ENCODE data around the gene CST4.
"Not testable (repeated sequence)": the region's sequence is repeated elsewhere in the genome, so short reads cannot be mapped to it uniquely, and the experiment has no call there.

Gene CST4

GRCh38 chr20:23659989-23660837 is 28.6 kb downstream of the CST4 start:
- H3K36me3 ChIP-seq (ENCODE audit: control insufficient read depth in 1 of 2, insufficient read depth in 2 of 2, low read length in 2 of 2), result no peaks in the 10 kb centered on the region
- H3K27me3 ChIP-seq (ENCODE audit: low read depth, low read length), result no peaks in the 10 kb centered on the region
- H3K4me1 ChIP-seq (ENCODE audit: control insufficient read depth in 1 of 2, insufficient read depth in 2 of 2, low read length in 2 of 2), result peaks cover 0 to 11% of the 10 kb centered on the region in 2 donors
- H3K4me3 ChIP-seq (ENCODE audit: low read depth in 1 of 2, low read length in 2 of 2), result no peak overlapping the region
- H3K27ac ChIP-seq (ENCODE audit: low read length), result no peak overlapping the region
- H3K9me3 ChIP-seq (ENCODE audit: control insufficient read depth in 1 of 2, low read length in 2 of 2), result no peaks in the 10 kb centered on the region

GRCh38 chr20:23659610-23659988 is 29.2 kb downstream of the CST4 start:
- H3K4me3 ChIP-seq (ENCODE audit: low read depth in 1 of 2, low read length in 2 of 2); H3K27me3 ChIP-seq (ENCODE audit: low read depth, low read length); H3K36me3 ChIP-seq (ENCODE audit: control insufficient read depth in 1 of 2, insufficient read depth in 2 of 2, low read length in 2 of 2); H3K27ac ChIP-seq (ENCODE audit: low read length); H3K9me3 ChIP-seq (ENCODE audit: control insufficient read depth in 1 of 2, low read length in 2 of 2): not testable (repeated sequence)
- H3K4me1 ChIP-seq (ENCODE audit: control insufficient read depth in 1 of 2, insufficient read depth in 2 of 2, low read length in 2 of 2), result peaks cover 3 to 17% of the 10 kb centered on the region in 2 donors

GRCh38 chr20:23658989-23659609 is 29.7 kb downstream of the CST4 start:
- Histone ChIP-seq H3K4me3 (ENCODE audit: low read depth in 1 of 2, low read length in 2 of 2) (no peak overlapping the region), H3K27ac (ENCODE audit: low read length) (no peak overlapping the region), H3K4me1 (ENCODE audit: control insufficient read depth in 1 of 2, insufficient read depth in 2 of 2, low read length in 2 of 2) (peaks cover 3 to 22% of the 10 kb centered on the region in 2 donors)

GRCh38 chr20:23658336-23658735 is 30.5 kb downstream of the CST4 start:
- no peaks in the 10 kb centered on the region for H3K36me3 ChIP-seq (ENCODE audit: control insufficient read depth in 1 of 2, insufficient read depth in 2 of 2, low read length in 2 of 2)
- peaks cover 3 to 29% of the 10 kb centered on the region in 2 donors for H3K4me1 ChIP-seq (ENCODE audit: control insufficient read depth in 1 of 2, insufficient read depth in 2 of 2, low read length in 2 of 2)
- H3K9me3 ChIP-seq (ENCODE audit: control insufficient read depth in 1 of 2, low read length in 2 of 2), result no peaks in the 10 kb centered on the region
- H3K27me3 ChIP-seq (ENCODE audit: low read depth, low read length), result no peaks in the 10 kb centered on the region
- H3K4me3 ChIP-seq (ENCODE audit: low read depth in 1 of 2, low read length in 2 of 2), result no peak overlapping the region
- H3K27ac ChIP-seq (ENCODE audit: low read length), result no peak overlapping the region

More at GRCh38 chr20:23658989-23659609, 29.7 kb downstream of the CST4 start:
- no peaks in the 10 kb centered on the region for H3K27me3 ChIP-seq (ENCODE audit: low read depth, low read length)
- H3K9me3 ChIP-seq (ENCODE audit: control insufficient read depth in 1 of 2, low read length in 2 of 2), result no peaks in the 10 kb centered on the region
- no peaks in the 10 kb centered on the region for H3K36me3 ChIP-seq (ENCODE audit: control insufficient read depth in 1 of 2, insufficient read depth in 2 of 2, low read length in 2 of 2)

GRCh38 chr20:23657202-23657601 is 31.6 kb downstream of the CST4 start:
- H3K4me3 ChIP-seq (ENCODE audit: low read depth in 1 of 2, low read length in 2 of 2), result no peak overlapping the region
- H3K27me3 ChIP-seq (ENCODE audit: low read depth, low read length), result no peaks in the 10 kb centered on the region
- peaks cover 3 to 29% of the 10 kb centered on the region in 2 donors for H3K4me1 ChIP-seq (ENCODE audit: control insufficient read depth in 1 of 2, insufficient read depth in 2 of 2, low read length in 2 of 2)
- H3K27ac ChIP-seq (ENCODE audit: low read length), result no peak overlapping the region
- H3K9me3 ChIP-seq (ENCODE audit: control insufficient read depth in 1 of 2, low read length in 2 of 2), result no peaks in the 10 kb centered on the region
- no peaks in the 10 kb centered on the region for H3K36me3 ChIP-seq (ENCODE audit: control insufficient read depth in 1 of 2, insufficient read depth in 2 of 2, low read length in 2 of 2)

- no peak overlapping the region for H3K27ac ChIP-seq (ENCODE audit: low read length)
- H3K36me3 ChIP-seq (ENCODE audit: control insufficient read depth in 1 of 2, insufficient read depth in 2 of 2, low read length in 2 of 2), result no peaks in the 10 kb centered on the region
- H3K4me1 ChIP-seq (ENCODE audit: control insufficient read depth in 1 of 2, insufficient read depth in 2 of 2, low read length in 2 of 2), result peaks cover 3 to 29% of the 10 kb centered on the region in 2 donors
- peak overlapping the region in 1 of 2 donors; percentile 20 for H3K4me3 ChIP-seq (ENCODE audit: low read depth in 1 of 2, low read length in 2 of 2)
- no peaks in the 10 kb centered on the region for H3K27me3 ChIP-seq (ENCODE audit: low read depth, low read length)
- no peaks in the 10 kb centered on the region for H3K9me3 ChIP-seq (ENCODE audit: control insufficient read depth in 1 of 2, low read length in 2 of 2)
These were observed 32.5 kb downstream of the CST4 start for GRCh38 chr20:23656372-23656771.

- H3K4me3 ChIP-seq (ENCODE audit: low read depth in 1 of 2, low read length in 2 of 2), result peak overlapping the region in 1 of 2 donors; percentile 20
These were observed 33.2 kb downstream of the CST4 start for GRCh38 chr20:23655491-23656211.

GRCh38 chr20:23654717-23655116 is 34.1 kb downstream of the CST4 start:
- Histone ChIP-seq H3K27me3 (ENCODE audit: low read depth, low read length) (no peaks in the 10 kb centered on the region), H3K9me3 (ENCODE audit: control insufficient read depth in 1 of 2, low read length in 2 of 2) (no peaks in the 10 kb centered on the region), H3K4me1 (ENCODE audit: control insufficient read depth in 1 of 2, insufficient read depth in 2 of 2, low read length in 2 of 2) (peaks cover 3 to 29% of the 10 kb centered on the region in 2 donors), H3K27ac (ENCODE audit: low read length) (no peak overlapping the region), H3K4me3 (ENCODE audit: low read depth in 1 of 2, low read length in 2 of 2) (no peak overlapping the region), H3K36me3 (ENCODE audit: control insufficient read depth in 1 of 2, insufficient read depth in 2 of 2, low read length in 2 of 2) (no peaks in the 10 kb centered on the region)

More at GRCh38 chr20:23655491-23656211, 33.2 kb downstream of the CST4 start:
- Histone ChIP-seq H3K27me3 (ENCODE audit: low read depth, low read length) (no peaks in the 10 kb centered on the region), H3K9me3 (ENCODE audit: control insufficient read depth in 1 of 2, low read length in 2 of 2) (no peaks in the 10 kb centered on the region), H3K27ac (ENCODE audit: low read length) (no peak overlapping the region), H3K4me1 (ENCODE audit: control insufficient read depth in 1 of 2, insufficient read depth in 2 of 2, low read length in 2 of 2) (peaks cover 3 to 29% of the 10 kb centered on the region in 2 donors), H3K36me3 (ENCODE audit: control insufficient read depth in 1 of 2, insufficient read depth in 2 of 2, low read length in 2 of 2) (no peaks in the 10 kb centered on the region)

- Histone ChIP-seq H3K4me3 (ENCODE audit: low read depth in 1 of 2, low read length in 2 of 2) (no peak overlapping the region), H3K4me1 (ENCODE audit: control insufficient read depth in 1 of 2, insufficient read depth in 2 of 2, low read length in 2 of 2) (peaks cover 3 to 29% of the 10 kb centered on the region in 2 donors), H3K36me3 (ENCODE audit: control insufficient read depth in 1 of 2, insufficient read depth in 2 of 2, low read length in 2 of 2) (no peaks in the 10 kb centered on the region), H3K9me3 (ENCODE audit: control insufficient read depth in 1 of 2, low read length in 2 of 2) (no peaks in the 10 kb centered on the region), H3K27ac (ENCODE audit: low read length) (no peak overlapping the region), H3K27me3 (ENCODE audit: low read depth, low read length) (no peaks in the 10 kb centered on the region)
These were observed 34.8 kb downstream of the CST4 start for GRCh38 chr20:23654000-23654399.

GRCh38 chr20:23653400-23653938 is 35.4 kb downstream of the CST4 start:
- Histone ChIP-seq H3K4me3 (ENCODE audit: low read depth in 1 of 2, low read length in 2 of 2) (no peak overlapping the region), H3K36me3 (ENCODE audit: control insufficient read depth in 1 of 2, insufficient read depth in 2 of 2, low read length in 2 of 2) (no peaks in the 10 kb centered on the region), H3K27ac (ENCODE audit: low read length) (no peak overlapping the region), H3K9me3 (ENCODE audit: control insufficient read depth in 1 of 2, low read length in 2 of 2) (no peaks in the 10 kb centered on the region), H3K27me3 (ENCODE audit: low read depth, low read length) (no peaks in the 10 kb centered on the region), H3K4me1 (ENCODE audit: control insufficient read depth in 1 of 2, insufficient read depth in 2 of 2, low read length in 2 of 2) (peaks cover 3 to 29% of the 10 kb centered on the region in 2 donors)

- H3K36me3 ChIP-seq (ENCODE audit: control insufficient read depth in 1 of 2, insufficient read depth in 2 of 2, low read length in 2 of 2), result no peaks in the 10 kb centered on the region
- peaks cover 3 to 29% of the 10 kb centered on the region in 2 donors for H3K4me1 ChIP-seq (ENCODE audit: control insufficient read depth in 1 of 2, insufficient read depth in 2 of 2, low read length in 2 of 2)
- H3K9me3 ChIP-seq (ENCODE audit: control insufficient read depth in 1 of 2, low read length in 2 of 2), result no peaks in the 10 kb centered on the region
- no peaks in the 10 kb centered on the region for H3K27me3 ChIP-seq (ENCODE audit: low read depth, low read length)
- no peak overlapping the region for H3K27ac ChIP-seq (ENCODE audit: low read length)
- no peak overlapping the region for H3K4me3 ChIP-seq (ENCODE audit: low read depth in 1 of 2, low read length in 2 of 2)
These were observed 35.9 kb downstream of the CST4 start for GRCh38 chr20:23652926-23653325.
